Measurements from ENCODE around the gene GLP1R.

DNA sequence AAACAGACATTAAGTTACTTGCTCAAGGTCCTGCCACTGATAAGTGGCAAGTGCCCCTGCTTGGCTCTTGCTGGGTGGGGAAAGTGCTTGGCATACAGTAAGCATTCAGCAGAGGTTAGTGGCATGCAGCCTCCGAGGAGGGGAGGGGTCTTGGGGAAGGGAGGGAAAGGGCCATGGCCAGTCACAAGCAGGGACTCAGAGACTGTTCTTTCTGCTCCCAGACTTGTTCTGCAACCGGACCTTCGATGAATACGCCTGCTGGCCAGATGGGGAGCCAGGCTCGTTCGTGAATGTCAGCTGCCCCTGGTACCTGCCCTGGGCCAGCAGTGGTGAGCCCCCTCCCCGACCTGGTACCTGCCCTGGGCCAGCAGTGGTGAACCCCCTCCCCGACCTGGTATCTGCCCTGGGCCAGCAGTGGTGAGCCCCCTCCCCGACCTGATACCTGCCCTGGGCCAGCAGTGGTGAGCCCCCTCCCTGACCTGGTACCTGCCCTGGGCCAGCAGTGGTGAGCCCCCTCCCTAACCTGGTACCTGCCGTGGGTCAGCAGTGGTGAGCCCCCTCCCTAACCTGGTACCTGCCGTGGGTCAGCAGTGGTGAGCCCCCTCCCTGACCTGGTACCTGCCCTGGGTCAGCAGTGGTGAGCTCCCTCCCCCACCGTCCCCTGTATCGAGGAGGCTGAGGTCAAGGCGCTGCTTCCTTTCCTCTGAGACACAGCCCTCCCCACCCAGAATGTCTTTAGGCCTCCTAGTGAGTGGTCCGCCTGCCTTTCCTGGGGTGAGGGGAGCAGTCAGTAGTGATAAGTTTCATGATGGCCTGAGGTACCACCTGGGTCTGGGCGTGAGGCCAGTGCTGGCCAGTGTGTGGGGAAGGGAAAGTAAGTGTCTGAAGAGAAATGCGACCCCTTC, 8.9 kb downstream of the GLP1R start:
- TF ChIP-seq, protein P1, sequence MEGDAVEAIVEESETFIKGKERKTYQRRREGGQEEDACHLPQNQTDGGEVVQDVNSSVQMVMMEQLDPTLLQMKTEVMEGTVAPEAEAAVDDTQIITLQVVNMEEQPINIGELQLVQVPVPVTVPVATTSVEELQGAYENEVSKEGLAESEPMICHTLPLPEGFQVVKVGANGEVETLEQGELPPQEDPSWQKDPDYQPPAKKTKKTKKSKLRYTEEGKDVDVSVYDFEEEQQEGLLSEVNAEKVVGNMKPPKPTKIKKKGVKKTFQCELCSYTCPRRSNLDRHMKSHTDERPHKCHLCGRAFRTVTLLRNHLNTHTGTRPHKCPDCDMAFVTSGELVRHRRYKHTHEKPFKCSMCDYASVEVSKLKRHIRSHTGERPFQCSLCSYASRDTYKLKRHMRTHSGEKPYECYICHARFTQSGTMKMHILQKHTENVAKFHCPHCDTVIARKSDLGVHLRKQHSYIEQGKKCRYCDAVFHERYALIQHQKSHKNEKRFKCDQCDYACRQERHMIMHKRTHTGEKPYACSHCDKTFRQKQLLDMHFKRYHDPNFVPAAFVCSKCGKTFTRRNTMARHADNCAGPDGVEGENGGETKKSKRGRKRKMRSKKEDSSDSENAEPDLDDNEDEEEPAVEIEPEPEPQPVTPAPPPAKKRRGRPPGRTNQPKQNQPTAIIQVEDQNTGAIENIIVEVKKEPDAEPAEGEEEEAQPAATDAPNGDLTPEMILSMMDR (IDR thresholded peaks at IDR 0.05; ENCODE audit: insufficient read depth, low read length, poor library complexity, severe bottlenecking), result no peak
- TF ChIP-seq EZH2phosphoT487 (conservative IDR thresholded peaks at IDR 0.05; ENCODE audit: low read length), result no peak
